GM21423 (cell line): ENCODE data around the gene RUNX2.
"Not testable (repeated sequence)": the region's sequence is repeated elsewhere in the genome, so short reads cannot be mapped to it uniquely, and the experiment has no call there.

Experiments
- ATAC-seq: cut with Tn5 transposase; IDR thresholded peaks from one replicate; pipeline ENCODE4 v1.9.1; 2021; ENCODE audit warnings: mild to moderate bottlenecking, moderate library complexity; ENCODE audit not compliant: unreplicated experiment

Gene RUNX2

GRCh38 chr6:45548657-45549515 lies 220.8 kb downstream of the RUNX2 start:
- ATAC-seq = peak; percentile 94

DNA sequence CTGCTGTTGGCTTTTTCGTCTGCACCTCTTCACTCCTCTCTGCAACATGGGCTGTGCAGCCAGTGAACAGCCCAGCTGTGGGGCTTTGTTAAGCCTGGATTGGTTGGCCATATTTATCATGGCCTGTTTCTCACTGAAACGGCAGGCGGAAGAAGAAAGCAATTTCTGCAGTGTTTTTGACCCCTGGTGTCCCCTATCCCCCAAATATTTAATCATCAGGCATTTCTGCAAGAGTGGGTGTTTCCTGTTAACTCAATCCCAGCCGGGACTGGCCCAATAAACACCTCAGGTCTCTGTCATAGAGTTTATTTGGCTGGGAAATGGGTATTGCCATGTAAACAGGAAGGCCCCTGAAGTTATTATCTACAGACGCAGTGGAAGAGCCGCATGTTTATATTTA lies 224.4 kb downstream of the RUNX2 start:
- ATAC-seq = no peak

GRCh38 chr6:45553730-45554344 lies 225.7 kb downstream of the RUNX2 start:
- no peak for ATAC-seq

GRCh38 chr6:45554591-45554990 lies 226.5 kb downstream of the RUNX2 start:
- no peak for ATAC-seq

- ATAC-seq = no peak
Observed at GRCh38 chr6:45555981-45556771, 228.0 kb downstream of the RUNX2 start.

DNA sequence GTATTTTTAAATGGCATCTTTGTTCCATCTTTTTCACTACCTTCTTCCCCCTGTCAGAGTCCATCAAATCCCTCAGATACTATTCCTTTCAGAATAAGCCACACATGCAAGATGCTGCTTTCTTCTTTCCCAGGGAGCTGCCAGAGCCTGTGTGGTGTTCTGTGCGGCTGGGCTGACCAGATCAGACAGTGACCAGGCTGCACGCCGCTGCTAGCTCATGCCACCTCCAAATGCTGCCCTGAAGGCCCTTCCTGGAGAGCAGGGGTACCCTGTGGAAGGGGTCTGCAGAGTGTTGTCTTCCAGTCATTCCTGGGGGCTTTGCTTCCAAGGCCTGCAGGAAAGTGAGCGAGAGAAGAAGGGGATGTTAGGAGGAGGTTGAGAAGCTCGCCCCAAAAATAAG lies 228.7 kb downstream of the RUNX2 start:
- ATAC-seq = no peak

- ATAC-seq = no peak
Observed at GRCh38 chr6:45557454-45557853, 229.3 kb downstream of the RUNX2 start.

- peak; percentile 44 for ATAC-seq
Observed at GRCh38 chr6:45558858-45559257, 230.7 kb downstream of the RUNX2 start.

DNA sequence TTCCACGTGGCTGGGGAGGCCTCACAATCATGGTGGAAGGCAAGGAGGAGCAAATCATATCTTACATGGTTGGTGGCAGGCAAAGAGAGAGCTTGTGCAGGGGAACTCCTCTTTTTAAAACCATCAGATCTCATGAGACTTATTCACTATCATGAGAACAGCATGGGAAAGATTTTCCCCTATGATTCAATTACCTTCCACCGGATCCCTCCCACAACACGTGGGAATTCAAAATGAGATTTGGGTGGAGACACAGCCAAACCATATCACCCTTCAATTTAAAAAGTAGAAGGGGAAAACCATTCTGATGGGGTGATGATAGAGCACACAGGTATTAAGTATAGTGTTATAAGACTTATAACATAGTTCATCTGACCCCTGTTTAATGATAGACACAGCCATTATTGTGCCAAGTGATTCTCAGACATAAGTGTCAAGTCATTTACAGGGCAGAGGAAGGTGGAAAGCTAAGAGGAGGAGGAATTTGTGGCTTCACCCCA lies 232.2 kb downstream of the RUNX2 start:
- not testable (repeated sequence) for ATAC-seq

DNA sequence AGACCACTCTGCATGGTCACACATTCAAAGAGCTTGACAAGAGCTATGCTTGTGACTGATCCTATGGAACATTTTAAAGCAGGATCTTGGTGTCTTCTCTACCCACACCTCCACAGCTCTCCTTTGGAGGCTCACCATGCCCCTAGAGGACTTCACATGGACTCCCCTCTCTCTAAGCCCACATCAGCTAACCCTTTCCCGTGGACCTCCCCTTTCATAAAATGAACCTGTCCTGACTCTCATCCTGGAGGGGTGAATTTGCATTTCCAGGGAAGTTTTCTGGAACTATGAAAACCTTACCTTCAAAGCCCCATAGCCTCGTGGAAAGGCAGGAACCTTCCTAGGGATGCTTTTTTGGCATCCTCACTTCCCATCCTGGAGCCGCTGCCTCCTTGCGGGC lies 234.0 kb downstream of the RUNX2 start:
- no peak for ATAC-seq

- ATAC-seq = no peak
Observed at GRCh38 chr6:45563041-45563440, 234.9 kb downstream of the RUNX2 start.

DNA sequence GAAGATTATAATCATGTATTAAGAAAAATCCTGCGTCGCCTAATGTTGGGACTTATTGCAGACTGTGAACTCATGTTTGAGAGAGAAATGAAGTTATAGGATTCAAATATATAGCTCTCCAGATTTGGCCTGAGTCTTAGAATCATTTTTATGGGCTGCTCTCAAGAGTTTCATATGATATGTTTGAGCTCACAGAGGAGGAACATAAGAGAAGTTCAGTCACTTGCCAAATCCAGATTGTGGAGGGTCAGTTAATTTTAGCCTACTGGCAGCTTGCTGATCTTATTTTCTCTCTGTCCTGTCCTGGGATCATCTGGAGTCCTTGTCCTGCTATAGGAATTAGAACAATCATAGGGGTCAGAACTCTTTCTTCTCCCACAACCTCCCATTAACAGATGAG lies 235.7 kb downstream of the RUNX2 start:
- ATAC-seq = no peak

DNA sequence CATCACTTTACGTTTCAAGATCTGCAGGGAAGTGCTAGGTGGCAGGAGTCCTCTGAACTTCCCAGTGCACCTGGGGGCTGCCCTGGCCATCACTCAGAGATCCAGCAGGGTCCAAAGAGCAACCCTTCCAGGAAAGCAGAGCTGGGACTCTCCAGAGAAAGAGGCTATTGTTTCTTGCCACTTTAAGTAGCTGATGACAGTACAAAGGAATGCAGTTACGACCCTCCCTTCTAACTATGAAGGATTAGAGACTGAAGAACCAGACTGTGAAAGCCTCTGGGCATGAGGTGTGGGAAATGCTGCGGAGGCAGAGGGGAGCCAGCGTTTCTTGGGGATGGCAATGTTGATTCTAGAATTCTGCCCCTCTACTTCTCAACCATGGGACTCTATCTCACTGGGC lies 238.8 kb downstream of the RUNX2 start:
- ATAC-seq = no peak

GRCh38 chr6:45567879-45568278 lies 239.7 kb downstream of the RUNX2 start:
- no peak for ATAC-seq

DNA sequence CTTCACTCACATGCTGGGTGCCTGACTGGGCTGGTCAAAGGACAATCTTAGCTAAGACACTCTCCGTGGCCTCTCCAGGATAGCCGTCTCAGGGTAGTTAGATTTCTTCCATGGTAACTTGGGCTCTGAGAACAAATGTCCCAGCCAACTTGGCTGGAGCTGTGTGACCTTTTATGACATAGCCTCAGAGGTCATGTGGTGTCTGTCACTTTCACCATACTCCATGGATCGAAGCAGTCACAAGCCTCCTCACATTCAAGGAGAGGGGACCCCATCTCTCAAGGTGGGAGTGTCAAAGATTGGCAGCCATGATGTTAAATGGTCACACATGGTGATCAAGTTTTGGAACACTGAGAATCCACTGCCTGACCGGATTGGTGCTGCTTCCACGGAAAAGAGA lies 240.5 kb downstream of the RUNX2 start:
- ATAC-seq = no peak

GRCh38 chr6:45569210-45569945 lies 241.2 kb downstream of the RUNX2 start:
- no peak for ATAC-seq

GRCh38 chr6:45571159-45571558 lies 243.0 kb downstream of the RUNX2 start:
- no peak for ATAC-seq

GRCh38 chr6:45572833-45573232 lies 244.7 kb downstream of the RUNX2 start:
- no peak for ATAC-seq

- no peak for ATAC-seq
Observed at GRCh38 chr6:45574014-45574461, 245.9 kb downstream of the RUNX2 start.

DNA sequence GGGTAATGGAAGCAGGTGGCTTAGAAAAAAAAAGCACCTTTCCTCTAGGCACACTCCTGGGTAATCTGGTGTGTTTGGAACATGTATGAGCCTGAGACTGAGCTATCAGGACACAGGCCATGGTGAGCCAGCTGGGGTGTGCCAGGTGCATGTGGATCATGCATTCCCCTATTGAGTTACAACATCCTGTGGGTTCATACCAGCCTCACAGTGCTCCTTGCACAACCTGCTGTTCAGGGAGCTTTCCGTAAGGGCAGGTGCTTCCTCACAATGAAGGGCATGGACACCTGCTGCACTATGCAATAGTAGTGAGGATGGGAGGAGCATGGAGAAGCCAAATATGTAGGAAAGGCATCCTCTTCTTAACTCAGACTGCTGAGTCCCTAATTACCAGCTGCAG lies 246.8 kb downstream of the RUNX2 start:
- no peak for ATAC-seq
